Gastroesophageal sphincter (tissue), 4 donors: ENCODE results near the gene GPANK1. TPM values are rescaled to one million over a fixed set of nuclear protein-coding genes. Genes with fewer than 3 reads are reported as not detected.

Source experiments
- ATAC-seq: fragments of 150-250 bp; one replicate; pipeline ENCODE4 v1.9.1; 2016; ENCODE audit warnings: mild to moderate bottlenecking, moderate library complexity
- H3K27ac ChIP-seq, 4 donors: fragments of 200-600 bp; sonication (generic) in 3 of 4; 1 replicate in 3 of 4; 2 replicates in 1 of 4; pipeline ENCODE4 v1.5.1; 2016 to 2019
- H3K27me3 ChIP-seq: fragments of 200-600 bp; sonication (generic); one replicate; pipeline ENCODE4 v1.5.1; 2019
- H3K36me3 ChIP-seq, 2 donors: fragments of 200-600 bp; sonication (generic); one replicate each; pipeline ENCODE4 v1.5.1; 2019; ENCODE audit warnings: control low read depth in 1 of 2
- H3K4me1 ChIP-seq, 3 donors: fragments of 200-600 bp; sonication (generic); 1 replicate in 2 of 3; 2 replicates in 1 of 3; pipeline ENCODE4 v1.5.1; 2016 to 2019; ENCODE audit warnings: control low read depth in 2 of 3
- H3K4me3 ChIP-seq, 2 donors: fragments of 200-600 bp; sonication (generic); one replicate each; pipeline ENCODE4 v1.5.1; 2019; ENCODE audit warnings: mild to moderate bottlenecking in 1 of 2, moderate library complexity in 1 of 2
- H3K9me3 ChIP-seq, 3 donors: fragments of 200-600 bp; sonication (generic); one replicate each; pipeline ENCODE4 v1.5.1; 2017 to 2019; ENCODE audit warnings: control low read depth in 2 of 3
- CTCF ChIP-seq, 4 experiments: fragments of 200-600 bp in 2 of 4; fragments of 450-650 bp in 2 of 4; sonication (generic) in 1 of 4; IDR thresholded peaks; one replicate each; pipeline ENCODE4 v1.5.1; 2017 to 2019; ENCODE audit warnings: antibody characterized with exemption in 4 of 4, mild to moderate bottlenecking in 2 of 4, moderate library complexity in 2 of 4
- EP300 ChIP-seq: sonication (generic); formaldehyde crosslinking; IDR thresholded peaks from one replicate; pipeline ENCODE4 v1.6.1; 2017; ENCODE audit warnings: antibody characterized with exemption, mild to moderate bottlenecking
- POLR2A ChIP-seq, 2 donors: fragments of 450-650 bp; IDR thresholded peaks; one replicate each; pipeline ENCODE4 v1.6.1; 2017; ENCODE audit warnings: antibody characterized with exemption in 2 of 2, mild to moderate bottlenecking in 2 of 2, moderate library complexity in 1 of 2
- POLR2AphosphoS5 ChIP-seq: sonication (generic); formaldehyde crosslinking; IDR thresholded peaks from one replicate; pipeline ENCODE4 v1.6.1; 2017; ENCODE audit warnings: antibody characterized with exemption
- WGBS, 2 donors: methylation state at CpG; one replicate each; pipeline ENCODE4 v1.1.5; 2018; ENCODE audit warnings: low coverage in 1 of 2; 5-methylcytosine and 5-hydroxymethylcytosine counted together
- total RNA-seq, 4 donors: library from RNA; depleted of rRNA; stranded (reverse); fragments of >200 nt; gene quantifications; one replicate each; pipeline ENCODE4 v1.1.0, GENCODE V29; 2016

Gene GPANK1
- total RNA-seq, 4 donors from 2014 or later = 17.1 to 22.3 (median 17.9) TPM

- ATAC-seq = peak; percentile 83
- H3K27ac ChIP-seq = peak within 1 kb of the TSS; percentile 82 to 98 (median 94)
- H3K4me3 ChIP-seq = peak within 1 kb of the TSS; percentile 54 to 85
- peaks cover 0 to 25% (median 8%) of the 10 kb centered on the region in 3 donors for H3K4me1 ChIP-seq
- peaks cover 0 to 32% of the 10 kb centered on the region in 2 donors for H3K36me3 ChIP-seq
- no peaks in the 10 kb centered on the region for H3K27me3 ChIP-seq
- no peaks in the 10 kb centered on the region for H3K9me3 ChIP-seq
- WGBS, 2 donors = 0 to 1% methylated on average over 3 to 15 of the region's 67 CpGs
- TF ChIP-seq POLR2A (IDR thresholded peaks at IDR 0.05) (peak; percentile 75 to 76), POLR2AphosphoS5 (peak; percentile 20), EP300 (no peak), CTCF (IDR thresholded peaks at IDR 0.05) (no peak)
These were observed 44.0 kb downstream of the GPANK1 start, which contains the start of gene PRRC2A for GRCh38 chr6:31620586-31621319. TSS of gene PRRC2A (plus strand) at chr6:31620715. CDS start at chr6:31622790, 2,075 bp downstream.

- no peaks in the 10 kb centered on the region for H3K27me3 ChIP-seq
- peak overlapping the region; percentile 38 to 85 for H3K4me3 ChIP-seq
- H3K4me1 ChIP-seq = peaks cover 0 to 25% (median 8%) of the 10 kb centered on the region in 3 donors
- no peaks in the 10 kb centered on the region for H3K9me3 ChIP-seq
- peak; percentile 94 for ATAC-seq
- peaks cover 0 to 25% of the 10 kb centered on the region in 2 donors for H3K36me3 ChIP-seq
- peak overlapping the region; percentile 82 to 98 (median 94) for H3K27ac ChIP-seq
- WGBS, 2 donors = 1% methylated on average over 32 to 46 of the region's 50 CpGs
- TF ChIP-seq POLR2AphosphoS5 = peak; percentile 83
- no peak for TF ChIP-seq EP300
- peak; percentile 72 to 74 for TF ChIP-seq POLR2A (IDR thresholded peaks at IDR 0.05)
- peak in 1 of 4 experiments; percentile 21 for TF ChIP-seq CTCF (IDR thresholded peaks at IDR 0.05)
These were observed 44.8 kb downstream of the GPANK1 start for GRCh38 chr6:31619805-31620585.

- peaks cover 0 to 12% (median 5%) of the 10 kb centered on the region in 3 donors for H3K4me1 ChIP-seq
- TF ChIP-seq CTCF (IDR thresholded peaks at IDR 0.05) = no peak
- TF ChIP-seq POLR2AphosphoS5 = no peak
- TF ChIP-seq POLR2A (IDR thresholded peaks at IDR 0.05) = no peak
- no peak for TF ChIP-seq EP300
- H3K27ac ChIP-seq = no peak overlapping the region
- no peaks in the 10 kb centered on the region for H3K9me3 ChIP-seq
- H3K27me3 ChIP-seq = no peaks in the 10 kb centered on the region
- ATAC-seq = no peak
- WGBS, 2 donors = 81 to 100% methylated on average over 1 to 2 of the region's 2 CpGs
- H3K4me3 ChIP-seq = no peak overlapping the region
- H3K36me3 ChIP-seq = no peaks in the 10 kb centered on the region
These were observed 47.8 kb downstream of the GPANK1 start for GRCh38 chr6:31617010-31617409.

- ATAC-seq = no peak
- WGBS, 2 donors = 47 to 55% methylated on average over 4 to 5 of the region's 7 CpGs
- H3K27ac ChIP-seq = peak overlapping the region in 1 of 4 donors; percentile 44
- no peaks in the 10 kb centered on the region for H3K36me3 ChIP-seq
- H3K27me3 ChIP-seq = no peaks in the 10 kb centered on the region
- peak overlapping the region in 1 of 2 donors; percentile 28 for H3K4me3 ChIP-seq
- H3K9me3 ChIP-seq = no peaks in the 10 kb centered on the region
- TF ChIP-seq CTCF (IDR thresholded peaks at IDR 0.05) (no peak), POLR2AphosphoS5 (no peak), EP300 (no peak), POLR2A (IDR thresholded peaks at IDR 0.05) (no peak)
- peaks cover 0 to 4% (median 0%) of the 10 kb centered on the region in 3 donors for H3K4me1 ChIP-seq
These were observed 49.0 kb downstream of the GPANK1 start for GRCh38 chr6:31615748-31616147.
